Pons (tissue), 1 donor: ENCODE results near the gene C19orf85.
"Not testable (repeated sequence)": the region's sequence is repeated elsewhere in the genome, so short reads cannot be mapped to it uniquely, and the experiment has no call there.

Source experiments
- DNase-seq: peaks from one replicate; pipeline ENCODE4 v3.0.0-alpha.2; 2016; ENCODE audit warnings: low spot score

C19orf85 gene

GRCh38 chr19:55440411-55441105 lies 24.0 kb downstream of the C19orf85 start:
- DNase-seq, result no peak

DNA sequence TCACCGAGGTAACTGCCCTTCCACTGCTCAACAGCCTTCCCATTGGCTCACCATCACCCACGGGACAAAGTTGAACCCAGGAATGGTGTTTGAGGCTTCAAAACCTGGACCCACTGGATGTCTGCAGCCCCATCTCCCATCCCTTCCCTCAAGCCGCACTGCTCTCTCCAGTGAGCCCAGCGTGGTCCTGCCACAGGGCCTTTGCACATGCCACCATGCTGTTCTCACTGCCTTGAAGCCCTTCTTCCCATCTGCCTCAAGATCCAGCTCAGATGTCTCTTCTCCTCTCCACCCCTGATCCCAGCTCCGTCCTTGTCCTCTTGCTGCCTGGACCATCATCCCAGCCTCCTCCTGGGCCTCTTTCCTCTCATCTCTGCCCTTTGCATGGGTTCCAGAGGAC lies 25.5 kb downstream of the C19orf85 start:
- no peak for DNase-seq

DNA sequence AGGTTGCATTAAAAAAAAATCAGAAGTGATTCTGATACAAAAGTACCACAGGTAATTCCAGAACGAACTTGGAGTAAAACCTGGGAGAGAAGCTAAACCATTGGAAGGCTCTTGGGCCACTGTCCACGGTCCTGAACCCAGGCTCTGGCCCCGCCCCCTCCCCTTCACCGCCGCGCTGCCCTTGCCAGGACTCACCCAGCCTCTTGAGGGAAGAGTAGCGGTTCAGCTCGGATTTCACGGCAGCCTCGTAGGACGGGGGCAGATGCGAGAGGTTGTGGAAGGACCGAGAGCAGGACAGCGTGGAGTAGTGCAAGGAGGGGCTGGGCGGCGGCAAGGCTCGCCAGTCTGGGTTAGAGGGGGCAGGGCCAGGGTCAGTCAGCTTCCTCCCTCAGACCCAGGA lies 27.1 kb downstream of the C19orf85 start:
- no peak for DNase-seq

GRCh38 chr19:55436847-55437246 lies 27.7 kb downstream of the C19orf85 start:
- no peak for DNase-seq

GRCh38 chr19:55435020-55435419 lies 29.5 kb downstream of the C19orf85 start:
- no peak for DNase-seq

DNA sequence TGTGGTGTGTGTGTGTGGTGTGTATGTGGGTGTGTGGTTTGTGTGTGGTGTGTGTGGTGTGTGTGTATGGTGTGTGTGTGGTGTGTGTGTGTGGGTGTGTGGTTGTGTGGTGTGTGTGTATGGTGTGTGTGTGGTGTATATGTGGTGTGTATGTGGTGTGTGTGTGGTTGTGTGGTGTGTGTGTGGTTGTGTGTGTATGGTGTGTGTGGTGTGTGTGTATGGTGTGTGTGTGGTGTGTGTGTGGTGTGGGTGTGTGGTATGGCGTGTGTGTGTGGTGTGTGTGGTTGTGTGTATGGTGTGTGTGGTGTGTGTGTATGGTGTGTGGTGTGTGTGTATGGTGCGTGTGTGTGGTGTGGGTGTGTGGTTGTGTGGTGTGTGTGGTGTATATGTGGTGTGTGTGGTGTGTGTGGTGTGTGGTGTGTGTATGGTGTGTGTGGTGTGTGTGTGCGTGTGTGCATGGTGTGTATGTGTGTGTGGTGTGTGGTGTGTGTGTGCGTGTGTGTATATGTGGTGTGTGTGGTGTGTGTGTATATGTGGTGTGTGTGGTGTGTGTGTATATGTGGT lies 30.1 kb downstream of the C19orf85 start:
- DNase-seq, result no peak

DNA sequence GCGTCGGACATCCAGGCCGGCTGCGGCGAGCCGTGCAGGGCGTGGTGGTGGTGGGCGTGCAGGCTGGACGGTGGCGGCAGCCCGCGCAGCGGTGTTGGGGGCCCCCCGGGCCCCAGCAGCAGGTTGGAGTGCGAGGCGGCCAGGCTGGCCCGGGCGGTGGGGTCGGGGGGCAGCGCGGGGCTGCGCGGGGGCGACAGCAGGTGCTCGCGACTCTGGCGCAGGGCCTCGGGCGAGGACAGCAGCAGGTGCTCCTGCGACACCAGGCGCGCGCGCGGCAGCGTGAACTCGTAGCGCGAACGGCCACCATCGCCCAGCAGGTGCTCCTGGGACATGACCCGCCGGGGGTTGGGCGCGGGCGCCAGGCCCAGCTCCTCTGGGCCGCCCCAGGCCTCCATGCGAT lies 31.3 kb downstream of the C19orf85 start:
- DNase-seq, result no peak

GRCh38 chr19:55432241-55432959 lies 32.2 kb downstream of the C19orf85 start:
- DNase-seq, result no peak

DNA sequence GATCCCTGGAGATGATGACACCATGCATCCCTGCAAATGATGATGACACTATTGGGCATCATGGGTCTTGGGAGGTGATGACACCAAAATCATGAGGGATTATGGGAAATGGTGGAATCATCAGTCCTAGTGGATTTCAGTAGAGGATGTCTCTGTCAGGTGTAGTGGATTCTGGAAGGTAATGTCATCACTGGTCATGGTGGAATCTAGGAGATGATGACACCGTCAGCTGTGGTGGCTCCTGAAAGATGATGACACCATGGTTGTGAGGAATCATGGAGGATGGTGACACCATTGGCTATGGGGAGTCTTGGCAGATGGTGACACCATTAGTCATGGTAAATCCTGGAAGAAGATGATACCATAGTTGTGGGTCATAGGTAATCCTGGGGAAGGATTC lies 33.4 kb downstream of the C19orf85 start:
- no peak for DNase-seq

- peak; percentile 99 for DNase-seq
Observed at GRCh38 chr19:55426042-55426441, 38.5 kb downstream of the C19orf85 start.

GRCh38 chr19:55424518-55424917 lies 40.0 kb downstream of the C19orf85 start:
- DNase-seq, result no peak

DNA sequence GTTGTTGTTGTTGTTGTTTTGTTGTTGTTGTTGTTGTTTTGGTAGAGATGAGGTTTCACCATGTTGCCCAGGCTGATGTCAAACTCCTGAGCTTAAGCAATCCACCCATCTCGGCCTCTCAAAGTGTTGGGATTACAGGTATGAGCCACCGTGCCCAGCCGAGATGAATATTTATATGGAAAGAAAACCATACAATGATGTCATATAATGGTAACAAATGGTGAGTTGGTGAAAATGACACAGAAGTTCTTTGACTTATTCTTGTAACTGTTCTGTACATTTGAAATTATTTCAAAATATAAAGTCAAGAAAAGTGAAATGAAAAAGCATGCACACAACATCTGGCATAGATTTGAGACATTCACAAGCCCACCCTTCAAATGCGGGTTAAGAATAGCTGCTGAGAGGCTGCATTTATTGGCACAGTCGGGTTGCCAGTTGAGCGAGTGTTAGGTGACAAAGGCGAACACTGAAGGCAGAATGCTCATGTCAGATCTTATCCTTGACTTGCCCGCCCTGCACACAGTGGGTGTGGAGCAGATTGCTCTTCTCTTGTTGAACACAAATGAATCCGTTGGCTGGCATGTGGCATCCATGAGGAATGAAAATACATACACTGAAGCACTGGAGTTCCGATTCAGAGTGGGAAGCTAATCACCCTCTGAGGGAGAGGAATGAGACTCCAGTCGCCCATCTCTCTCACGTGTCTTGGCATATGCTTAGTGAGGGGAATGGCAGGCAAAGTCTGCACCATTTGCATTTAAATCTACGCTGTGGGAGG lies 41.1 kb downstream of the C19orf85 start:
- DNase-seq, result no peak

GRCh38 chr19:55421281-55421680 lies 43.3 kb downstream of the C19orf85 start:
- not testable (repeated sequence) for DNase-seq

- no peak for DNase-seq
Observed at GRCh38 chr19:55419624-55420236, 44.8 kb downstream of the C19orf85 start.

DNA sequence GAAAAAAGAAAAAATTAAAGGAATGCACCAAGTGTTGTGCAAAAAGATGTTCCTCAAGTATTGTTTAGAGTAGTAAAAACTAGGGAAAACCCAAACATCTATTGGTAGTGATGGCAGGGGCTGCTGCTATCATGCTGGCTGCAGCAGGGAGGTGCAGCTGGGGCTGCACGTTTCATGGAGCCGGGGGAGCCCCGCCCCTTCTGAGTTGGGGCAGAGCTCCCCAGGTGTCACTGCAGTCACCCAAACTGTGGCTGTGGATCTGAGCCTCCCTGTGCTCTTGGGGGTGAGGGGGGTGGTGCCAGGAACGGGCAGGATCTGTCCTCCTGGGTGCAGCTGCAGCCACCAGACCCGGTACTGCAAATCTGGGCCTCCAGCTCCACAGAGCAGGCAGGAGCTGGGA lies 45.4 kb downstream of the C19orf85 start:
- no peak for DNase-seq

DNA sequence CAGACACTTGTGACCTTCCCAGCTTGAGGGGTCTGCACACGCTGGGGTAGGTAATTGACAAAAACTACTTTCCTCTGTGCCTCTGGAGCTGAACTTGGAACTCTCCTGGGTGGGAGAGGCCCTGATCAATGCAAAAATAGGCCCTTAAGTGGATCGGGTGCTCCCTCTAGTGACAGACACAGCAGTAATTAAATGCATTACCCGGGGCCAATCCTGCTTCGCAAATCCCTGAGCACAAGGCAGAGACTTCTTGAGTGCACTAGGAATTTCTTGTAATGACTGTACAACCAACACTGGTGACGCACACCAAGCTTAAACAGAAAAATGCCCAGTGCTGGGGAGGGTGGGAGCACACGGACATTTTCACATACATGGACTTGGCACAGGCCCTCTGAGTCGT lies 46.4 kb downstream of the C19orf85 start:
- DNase-seq, result peak; percentile 88
